GM21619 (cell line): ENCODE data around the gene DAB2IP.

ENCODE experiments used
- ATAC-seq: cut with Tn5 transposase; IDR thresholded peaks from one replicate; pipeline ENCODE4 v1.9.1; 2021; ENCODE audit not compliant: unreplicated experiment

DAB2IP gene

GRCh38 chr9:121720311-121721057 lies 69.0 kb downstream of the DAB2IP start:
- no peak for ATAC-seq

GRCh38 chr9:121721058-121721350 lies 69.6 kb downstream of the DAB2IP start:
- ATAC-seq, result no peak

- ATAC-seq, result no peak
These were observed 70.3 kb downstream of the DAB2IP start for GRCh38 chr9:121721770-121722169.

GRCh38 chr9:121725008-121725775 lies 73.8 kb downstream of the DAB2IP start:
- ATAC-seq, result no peak

GRCh38 chr9:121727295-121728020 lies 76.0 kb downstream of the DAB2IP start:
- ATAC-seq, result no peak

GRCh38 chr9:121728916-121729315 lies 77.5 kb downstream of the DAB2IP start:
- no peak for ATAC-seq

GRCh38 chr9:121729769-121730562 lies 78.5 kb downstream of the DAB2IP start:
- no peak for ATAC-seq

GRCh38 chr9:121731090-121731489 lies 79.7 kb downstream of the DAB2IP start:
- ATAC-seq, result no peak

- ATAC-seq, result no peak
These were observed 80.5 kb downstream of the DAB2IP start for GRCh38 chr9:121731919-121732318.

GRCh38 chr9:121732389-121732788 lies 81.0 kb downstream of the DAB2IP start:
- ATAC-seq, result no peak

GRCh38 chr9:121732886-121733285 lies 81.5 kb downstream of the DAB2IP start:
- no peak for ATAC-seq

GRCh38 chr9:121734465-121734864 lies 83.0 kb downstream of the DAB2IP start:
- ATAC-seq, result no peak

GRCh38 chr9:121735065-121735792 lies 83.8 kb downstream of the DAB2IP start:
- ATAC-seq, result no peak

GRCh38 chr9:121735793-121736770 lies 84.6 kb downstream of the DAB2IP start:
- ATAC-seq, result no peak

GRCh38 chr9:121736934-121737462 lies 85.6 kb downstream of the DAB2IP start:
- ATAC-seq, result no peak

GRCh38 chr9:121737481-121737931 lies 86.1 kb downstream of the DAB2IP start:
- no peak for ATAC-seq

GRCh38 chr9:121738411-121738810 lies 87.0 kb downstream of the DAB2IP start:
- ATAC-seq, result no peak

GRCh38 chr9:121738968-121739367 lies 87.5 kb downstream of the DAB2IP start:
- ATAC-seq, result no peak

- no peak for ATAC-seq
These were observed 88.5 kb downstream of the DAB2IP start for GRCh38 chr9:121739971-121740370.
